Astrocyte of the hippocampus (primary cell): ENCODE measurements around the gene ZNF653.
"Not testable (repeated sequence)": the region's sequence is repeated elsewhere in the genome, so short reads cannot be mapped to it uniquely, and the experiment has no call there.

Source experiments
- DNase-seq: peaks from one replicate; pipeline ENCODE4 v3.0.0; 2011; ENCODE audit warnings: low read depth, low spot score

ZNF653 gene

GRCh38 chr19:11433526-11433925 lies 72.1 kb downstream of the ZNF653 start:
- DNase-seq: not testable (repeated sequence)
